NCI-H128 (cell line): ENCODE measurements around the gene KCNMB1.

Source experiments
- DNase-seq: peaks from one replicate; lab custom pipeline; 2025; ENCODE audit not compliant: unreplicated experiment; lab: John Stamatoyannopoulos, UW

Gene KCNMB1

DNA sequence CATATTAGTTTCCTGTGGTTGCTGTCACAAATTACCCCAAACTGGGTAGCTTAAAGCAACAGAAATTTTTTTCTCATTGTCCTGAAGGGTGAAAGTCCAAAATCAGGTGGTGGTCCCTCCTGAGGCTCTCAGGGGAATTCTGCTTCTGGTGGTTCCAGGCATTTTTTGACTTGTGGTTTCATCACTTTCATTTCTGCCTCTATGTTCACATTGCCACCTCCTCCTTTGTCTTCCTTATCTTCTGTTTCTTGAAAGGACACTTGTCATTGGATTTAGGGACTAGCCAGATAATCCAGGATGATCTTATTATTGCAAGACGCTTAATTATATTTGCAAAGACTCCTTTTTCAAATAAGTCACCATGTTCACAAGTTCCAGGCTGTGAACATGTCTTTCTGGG lies 43.2 kb downstream of the KCNMB1 start:
- no peak for DNase-seq

DNA sequence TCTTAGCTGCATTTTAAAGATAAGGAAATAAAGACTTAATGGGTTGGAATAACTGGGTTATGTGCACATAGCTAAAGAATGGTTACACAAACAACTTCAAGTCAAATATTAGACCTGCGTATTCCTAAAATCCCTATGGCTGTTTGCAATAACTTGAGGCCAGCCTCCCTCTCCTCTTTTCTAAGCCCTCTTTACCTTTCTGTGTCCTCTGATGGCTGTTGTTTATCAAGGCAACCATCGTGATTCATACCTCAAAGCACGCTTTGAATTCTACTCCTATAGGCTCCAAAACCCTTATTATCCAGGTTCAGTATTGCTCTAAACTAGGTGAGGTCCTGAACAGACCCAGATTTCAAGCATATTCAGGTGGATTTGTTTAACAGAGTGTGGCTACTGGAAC lies 46.0 kb downstream of the KCNMB1 start:
- DNase-seq: no peak

DNA sequence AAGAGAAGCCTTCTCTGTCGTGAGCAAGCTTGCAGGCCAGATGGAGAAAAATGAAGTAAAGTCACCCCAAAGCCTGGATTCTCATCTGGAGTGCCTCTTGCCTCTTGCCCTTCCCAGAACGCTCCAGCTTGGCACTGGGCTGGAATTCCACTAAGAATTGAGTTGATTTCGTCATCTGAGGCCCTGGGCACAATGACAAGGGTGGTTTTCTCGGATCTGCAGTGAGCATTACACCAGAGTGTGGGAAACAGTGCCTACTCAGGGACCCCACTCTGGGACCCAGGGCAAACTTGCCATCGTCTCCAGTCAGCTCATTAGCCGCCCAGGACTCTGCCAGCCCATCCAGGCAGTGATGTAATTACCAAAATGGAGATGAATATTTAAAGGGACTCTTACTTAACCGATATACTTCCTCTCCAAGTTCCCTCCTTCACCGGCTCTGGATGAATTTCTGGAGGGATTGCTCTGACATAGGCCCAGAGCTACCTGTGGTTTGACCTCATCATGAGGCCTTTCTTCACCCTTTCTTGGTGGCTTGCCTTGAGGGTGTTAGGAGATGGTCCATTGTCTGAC lies 46.9 kb downstream of the KCNMB1 start:
- no peak for DNase-seq

DNA sequence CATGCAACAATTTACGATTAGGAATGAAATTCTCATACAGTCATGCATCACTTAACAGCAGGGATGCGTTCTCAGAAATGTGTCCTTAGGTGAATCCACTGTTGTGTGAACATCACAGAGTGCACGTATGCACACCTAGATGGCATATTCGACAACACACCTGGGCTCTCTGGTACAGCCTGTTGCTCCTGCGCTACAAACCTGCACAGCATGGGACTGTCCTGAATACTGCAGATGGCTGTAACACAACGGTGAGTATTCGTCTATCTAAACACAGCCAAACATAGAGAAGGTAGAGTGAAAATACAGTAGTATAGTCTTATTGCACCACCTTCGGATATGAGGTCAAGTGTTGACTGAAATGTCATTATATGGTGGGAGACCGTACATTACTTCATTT lies 47.6 kb downstream of the KCNMB1 start:
- DNase-seq: no peak

- no peak for DNase-seq
These were observed 49.4 kb downstream of the KCNMB1 start for GRCh38 chr5:170339780-170340167.

GRCh38 chr5:170338933-170339779 lies 50.0 kb downstream of the KCNMB1 start:
- no peak for DNase-seq

DNA sequence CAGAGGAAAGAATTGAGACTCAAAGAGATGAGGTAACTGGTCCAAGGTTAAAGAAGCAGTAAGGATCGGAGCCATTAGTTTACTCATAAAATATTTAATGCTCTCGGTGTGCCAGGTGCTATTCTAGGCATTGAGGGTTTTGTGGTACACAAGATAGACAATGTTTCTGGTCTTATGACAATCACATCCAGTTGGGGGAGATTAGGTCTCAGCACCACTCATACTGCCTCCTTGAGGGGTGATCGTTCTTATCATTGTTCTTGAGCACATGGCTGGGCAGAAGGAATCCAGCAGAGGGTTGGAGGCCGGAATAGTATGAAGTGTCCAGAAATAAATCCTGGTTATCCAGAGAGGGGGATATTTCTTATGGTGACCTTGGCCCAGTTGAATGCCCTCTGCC lies 50.9 kb downstream of the KCNMB1 start:
- no peak for DNase-seq

GRCh38 chr5:170337045-170337733 lies 52.0 kb downstream of the KCNMB1 start:
- no peak for DNase-seq

DNA sequence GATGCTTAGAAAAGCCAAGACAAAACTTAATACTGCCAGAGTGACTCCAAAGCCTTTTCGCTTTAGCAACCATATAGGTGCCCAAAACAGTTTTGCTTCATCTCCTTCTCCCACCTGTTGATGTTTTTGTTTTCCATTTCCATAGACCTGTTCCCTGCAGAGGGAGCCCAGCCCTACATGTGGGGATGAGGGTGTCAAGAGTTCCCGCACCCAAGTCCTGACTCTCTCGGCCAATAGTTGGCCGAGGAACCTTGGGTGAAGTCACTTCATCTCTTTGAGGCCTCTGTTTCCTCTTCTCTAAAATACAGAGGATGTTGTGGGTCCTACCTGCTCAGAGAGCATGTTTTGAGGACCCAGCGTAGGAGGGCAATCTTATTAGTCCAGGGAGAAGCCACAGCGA lies 53.1 kb downstream of the KCNMB1 start:
- no peak for DNase-seq

GRCh38 chr5:170334626-170335025 lies 54.5 kb downstream of the KCNMB1 start:
- no peak for DNase-seq

DNA sequence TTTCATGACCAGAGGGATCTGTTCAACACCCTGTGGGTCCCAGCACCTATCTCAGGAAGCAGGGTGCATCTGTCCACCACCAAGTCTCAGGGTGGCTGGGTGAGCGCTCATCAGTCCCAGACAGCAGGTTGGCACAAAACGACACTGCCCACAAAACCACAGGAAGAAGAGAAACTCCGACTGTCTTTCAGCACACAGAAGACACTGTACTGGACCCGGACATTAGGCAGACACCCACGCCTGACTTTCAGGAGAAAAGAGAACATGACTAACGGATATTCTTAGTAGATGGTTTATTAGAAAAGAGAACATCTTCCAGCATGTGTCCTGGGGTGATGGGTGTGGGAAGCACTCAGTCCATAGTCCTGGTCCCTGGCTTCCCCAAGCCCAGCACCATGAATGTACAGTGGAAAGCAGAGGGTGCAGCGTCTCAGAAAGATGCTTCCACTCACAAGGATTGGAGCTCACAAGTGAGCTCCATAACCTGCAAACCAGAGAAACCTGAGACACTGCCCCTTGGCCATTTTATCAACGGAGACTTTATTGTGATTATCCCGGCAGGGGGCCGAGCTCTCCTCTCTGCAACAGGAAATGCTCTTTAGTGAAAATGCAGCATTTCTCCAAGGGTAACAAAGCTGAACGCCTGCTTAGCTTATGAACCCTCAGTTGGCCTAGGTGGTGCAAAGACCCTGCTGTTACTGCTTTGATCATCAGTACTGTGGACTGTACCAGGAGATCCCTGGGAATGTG lies 55.8 kb downstream of the KCNMB1 start:
- no peak for DNase-seq

DNA sequence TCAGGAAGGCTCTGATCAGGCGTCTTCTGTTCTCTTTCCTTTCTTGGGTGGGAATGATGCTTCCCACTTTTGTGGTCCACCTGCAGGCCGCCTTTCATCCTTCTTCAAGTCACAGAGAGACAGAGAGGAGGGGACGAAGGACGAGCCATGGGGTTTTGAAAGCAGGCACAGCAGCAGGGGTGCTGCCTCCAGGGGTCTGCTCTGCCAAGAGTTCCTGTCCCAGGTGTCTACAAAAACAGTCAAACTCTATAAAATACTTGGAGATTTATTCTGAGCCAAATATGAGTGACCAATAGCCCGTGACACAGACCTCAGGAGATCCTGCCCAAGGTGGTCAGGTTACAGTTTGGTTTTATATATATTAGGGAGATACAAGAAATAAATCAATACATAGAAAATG lies 57.1 kb downstream of the KCNMB1 start:
- DNase-seq: no peak

DNA sequence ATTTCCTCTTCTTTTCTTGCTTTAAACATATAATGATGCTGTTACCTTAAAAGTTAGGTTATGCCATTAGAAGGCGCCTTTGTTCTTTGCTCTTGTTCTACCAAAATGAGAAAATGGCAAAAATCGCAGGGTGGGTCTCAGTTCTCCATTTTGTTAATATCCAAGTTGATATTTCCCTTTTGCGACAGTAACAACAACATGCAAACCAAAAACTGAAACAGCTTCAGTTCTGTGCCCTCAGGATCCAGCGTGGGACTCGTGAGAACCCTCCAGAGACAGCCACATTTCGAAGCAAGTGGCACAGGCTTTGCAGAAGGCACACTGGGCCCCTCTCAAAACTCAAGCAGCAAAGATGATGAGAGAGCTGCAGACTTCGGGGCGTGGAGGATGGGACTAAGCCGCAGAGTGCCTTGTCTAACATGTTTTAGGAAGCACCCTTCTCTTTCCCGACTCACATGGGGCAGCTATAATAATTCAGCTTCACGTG lies 58.6 kb downstream of the KCNMB1 start:
- DNase-seq: no peak

DNA sequence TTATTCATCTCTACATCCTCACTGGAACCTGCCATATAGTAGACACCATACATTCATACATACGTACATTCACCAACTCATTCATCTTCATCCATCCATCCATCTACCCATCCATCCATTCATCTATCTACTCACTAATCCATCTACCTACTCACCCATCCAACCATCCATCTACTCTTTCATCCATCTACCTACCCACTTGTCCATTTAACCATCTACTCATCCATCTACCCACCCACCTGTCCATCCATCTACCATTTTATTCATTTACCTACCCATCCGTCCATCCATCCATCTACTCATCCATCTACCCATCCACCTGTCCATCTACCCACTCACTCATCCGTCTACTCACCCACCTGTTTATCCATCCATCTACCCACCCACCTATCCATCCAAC lies 59.6 kb downstream of the KCNMB1 start:
- DNase-seq: no peak

DNA sequence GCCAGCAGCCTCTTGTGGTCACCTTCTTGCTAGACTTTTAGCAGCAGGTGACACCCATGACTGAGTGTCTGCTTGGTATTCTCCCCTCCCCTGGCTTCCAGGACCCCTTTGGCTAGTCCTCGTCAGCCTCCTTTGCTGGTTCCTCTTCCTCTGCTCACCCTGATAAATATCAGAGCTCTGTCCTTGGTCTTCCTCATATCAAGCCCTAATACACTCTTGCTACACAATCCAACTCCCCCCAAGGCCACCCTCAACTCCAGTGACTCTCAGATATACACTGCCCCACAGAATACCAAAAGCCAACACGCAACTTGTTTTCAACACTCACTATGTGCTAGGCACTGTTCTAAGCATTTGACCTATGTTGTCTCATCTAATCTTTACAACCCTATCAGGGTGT lies 61.3 kb downstream of the KCNMB1 start:
- no peak for DNase-seq

GRCh38 chr5:170327168-170327567 lies 62.0 kb downstream of the KCNMB1 start:
- no peak for DNase-seq
